MM.1S (cell line): ENCODE data around the gene TSPYL4.

Experiments used
- DNase-seq: peaks from one replicate; pipeline ENCODE4 v3.0.0-alpha.2; 2015
- H2AFZ ChIP-seq: fragments of 300-600 bp; sonication (generic); 2 replicates; pipeline ENCODE4 v1.6.0; 2016; ENCODE audit warnings: antibody characterized with exemption, low read length
- H3F3A ChIP-seq: fragments of 300-600 bp; sonication (generic); 2 replicates; pipeline ENCODE4 v1.6.1; 2016; ENCODE audit warnings: mild to moderate bottlenecking, antibody characterized with exemption, low read length, moderate library complexity, mixed read lengths; ENCODE audit not compliant: insufficient read depth
- H3K27ac ChIP-seq: fragments of 300-600 bp; sonication (generic); 2 replicates; pipeline ENCODE4 v1.5.1; 2016; ENCODE audit warnings: mild to moderate bottlenecking, low read length
- H3K27me3 ChIP-seq: fragments of 300-600 bp; sonication (generic); replicated peaks from 2 replicates; pipeline ENCODE4 v1.6.0; 2016; ENCODE audit warnings: low read length; ENCODE audit not compliant: insufficient read depth
- H3K36me3 ChIP-seq: fragments of 300-600 bp; sonication (generic); replicated peaks from 2 replicates; pipeline ENCODE4 v1.6.1; 2016; ENCODE audit warnings: mild to moderate bottlenecking, low read length, mixed read lengths; ENCODE audit not compliant: insufficient read depth
- H3K4me1 ChIP-seq: fragments of 300-600 bp; sonication (generic); 2 replicates; pipeline ENCODE4 v1.6.1; 2016; ENCODE audit warnings: low read length, mixed read lengths
- H3K4me2 ChIP-seq: fragments of 300-600 bp; sonication (generic); 2 replicates; pipeline ENCODE4 v1.6.0; 2016; ENCODE audit warnings: low read depth, low read length
- H3K4me3 ChIP-seq: fragments of 300-600 bp; sonication (generic); 2 replicates; pipeline ENCODE4 v1.5.1; 2016; ENCODE audit warnings: low read length, mixed read lengths
- H3K79me2 ChIP-seq: fragments of 300-600 bp; sonication (generic); 2 replicates; pipeline ENCODE4 v1.6.1; 2016; ENCODE audit warnings: mixed run types, low read length, mixed read lengths
- H3K9ac ChIP-seq: fragments of 300-600 bp; sonication (generic); 2 replicates; pipeline ENCODE4 v1.6.1; 2016; ENCODE audit warnings: low read length, mixed read lengths
- H3K9me2 ChIP-seq: fragments of 300-600 bp; sonication (generic); replicated peaks from 2 replicates; pipeline ENCODE4 v1.6.1; 2016; ENCODE audit warnings: mild to moderate bottlenecking, low read length, mixed read lengths; ENCODE audit not compliant: insufficient read depth
- H3K9me3 ChIP-seq: fragments of 300-600 bp; sonication (generic); replicated peaks from 2 replicates; pipeline ENCODE4 v1.6.1; 2016; ENCODE audit warnings: mild to moderate bottlenecking, low read length, mixed read lengths; ENCODE audit not compliant: insufficient read depth
- H4K20me1 ChIP-seq: fragments of 300-600 bp; sonication (generic); 2 replicates; pipeline ENCODE4 v1.6.1; 2016; ENCODE audit warnings: mild to moderate bottlenecking, low read length, moderate library complexity, mixed read lengths; ENCODE audit not compliant: insufficient read depth
- CTCF ChIP-seq: fragments of 300-600 bp; sonication (generic); IDR thresholded peaks from 2 replicates; pipeline ENCODE4 v1.5.1; 2016; ENCODE audit warnings: antibody characterized with exemption, low read length, mixed read lengths
- EZH2 ChIP-seq: fragments of 300-600 bp; sonication (generic); optimal IDR thresholded peaks from 2 replicates; pipeline ENCODE3; 2017; ENCODE audit warnings: low read depth, mild to moderate bottlenecking, antibody characterized with exemption, low read length, mixed read lengths
- EZH2phosphoT487 ChIP-seq: fragments of 300-600 bp; sonication (generic); IDR thresholded peaks from 2 replicates; pipeline ENCODE4 v1.6.1; 2018; ENCODE audit warnings: antibody characterized with exemption, low read length

Gene TSPYL4

DNA sequence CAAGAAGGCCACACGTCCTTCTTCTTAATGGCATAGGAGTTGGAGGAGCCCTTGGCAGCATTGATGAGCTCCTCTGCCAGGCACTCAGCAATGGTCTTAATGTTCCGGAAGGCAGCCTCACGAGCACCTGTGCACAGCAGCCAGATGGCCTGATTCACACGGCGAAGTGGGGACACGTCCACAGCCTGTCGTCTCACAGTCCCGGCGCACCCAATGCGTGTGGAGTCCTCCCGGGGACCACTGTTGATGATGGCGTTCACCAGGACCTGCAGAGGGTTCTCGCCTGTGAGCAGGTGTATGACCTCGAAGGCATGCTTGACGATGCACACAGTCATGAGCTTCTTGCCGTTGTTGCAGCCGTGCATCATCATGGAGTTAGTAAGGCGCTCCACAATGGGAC is 4.6 kb upstream of the TSPYL4 start:
- H3F3A ChIP-seq: no peaks in the 10 kb centered on the region
- H3K4me2 ChIP-seq: no peak overlapping the region
- TF ChIP-seq CTCF (no peak), EZH2phosphoT487 (no peak), EZH2 (no peak)
- peaks cover 3% of the 10 kb centered on the region for H3K79me2 ChIP-seq
- no peaks in the 10 kb centered on the region for H3K9me2 ChIP-seq
- H4K20me1 ChIP-seq: no peaks in the 10 kb centered on the region
- H3K36me3 ChIP-seq: no peaks in the 10 kb centered on the region
- no peak overlapping the region for H3K9ac ChIP-seq
- DNase-seq: no peak
- no peaks in the 10 kb centered on the region for H3K27me3 ChIP-seq
- H3K27ac ChIP-seq: no peak overlapping the region
- no peaks in the 10 kb centered on the region for H3K9me3 ChIP-seq
- H3K4me1 ChIP-seq: peaks cover 6% of the 10 kb centered on the region; the same call in 1 of the 2 replicates
- no peak overlapping the region for H3K4me3 ChIP-seq
- no peak overlapping the region for H2AFZ ChIP-seq

DNA sequence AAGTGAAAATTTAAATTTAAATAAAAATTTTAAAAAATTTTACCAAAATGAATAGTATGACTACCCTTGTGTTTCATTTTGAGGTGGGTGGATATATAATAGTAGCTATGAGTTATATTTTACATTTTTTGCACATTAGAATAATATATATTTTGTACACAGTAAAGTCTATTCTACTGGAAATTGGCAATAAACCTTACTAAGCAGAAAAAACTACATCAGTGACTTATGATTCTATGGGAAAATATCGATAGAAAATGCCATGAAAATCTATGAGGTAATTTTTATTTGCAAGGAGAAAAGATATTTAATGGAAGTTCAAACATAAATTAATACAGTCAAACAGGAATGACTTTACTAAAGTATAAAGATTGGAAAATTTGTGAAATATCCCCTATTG is 2.8 kb upstream of the TSPYL4 start:
- Histone ChIP-seq H3K9me3 (no peaks in the 10 kb centered on the region), H4K20me1 (no peaks in the 10 kb centered on the region), H3K9me2 (no peaks in the 10 kb centered on the region), H3K4me1 (peaks cover 13% of the 10 kb centered on the region), H3K4me2 (no peak overlapping the region), H3F3A (no peaks in the 10 kb centered on the region), H3K79me2 (peaks cover 18% of the 10 kb centered on the region), H3K36me3 (no peaks in the 10 kb centered on the region), H3K4me3 (no peak overlapping the region), H3K27ac (no peak overlapping the region), H3K9ac (no peak overlapping the region), H2AFZ (no peak overlapping the region), H3K27me3 (no peaks in the 10 kb centered on the region)
- no peak for TF ChIP-seq EZH2phosphoT487
- no peak for TF ChIP-seq EZH2
- TF ChIP-seq CTCF: no peak
- no peak for DNase-seq

- DNase-seq: no peak
- Histone ChIP-seq H3K27me3 (no peaks in the 10 kb centered on the region), H3K9ac (no peak overlapping the region; the same call in 1 of the 2 replicates), H3K4me2 (no peak overlapping the region), H3K79me2 (peaks cover 26% of the 10 kb centered on the region), H2AFZ (no peak overlapping the region), H3K27ac (no peak overlapping the region), H4K20me1 (no peaks in the 10 kb centered on the region), H3F3A (no peaks in the 10 kb centered on the region), H3K4me1 (peaks cover 13% of the 10 kb centered on the region), H3K4me3 (no peak overlapping the region), H3K9me3 (no peaks in the 10 kb centered on the region), H3K36me3 (no peaks in the 10 kb centered on the region), H3K9me2 (no peaks in the 10 kb centered on the region)
- no peak for TF ChIP-seq EZH2
- TF ChIP-seq CTCF: no peak
- no peak for TF ChIP-seq EZH2phosphoT487
These were observed 1.4 kb upstream of the TSPYL4 start for GRCh38 chr6:116255246-116255800.
